Measurements from ENCODE around the gene HOXC4.

GRCh38 chr12:54054742-54055194 lies 1.1 kb downstream of the HOXC4 start:
- no peak for TF ChIP-seq CTCF (IDR thresholded peaks at IDR 0.05; ENCODE audit: low read depth, low read length)
- no peak for TF ChIP-seq EZH2phosphoT487 (IDR thresholded peaks at IDR 0.05; ENCODE audit: low read depth)
